ENCODE measurements around the gene SMPDL3A. TPM values are rescaled to one million over a fixed set of nuclear protein-coding genes. Genes with fewer than 3 reads are reported as not detected.

The SMPDL3A gene
- total RNA-seq, 2 experiments from 2014 or later, result 0.14 TPM; not detected in 1

- ATAC-seq (no peak), DNase-seq (no peak)
- TF ChIP-seq, protein P1, sequence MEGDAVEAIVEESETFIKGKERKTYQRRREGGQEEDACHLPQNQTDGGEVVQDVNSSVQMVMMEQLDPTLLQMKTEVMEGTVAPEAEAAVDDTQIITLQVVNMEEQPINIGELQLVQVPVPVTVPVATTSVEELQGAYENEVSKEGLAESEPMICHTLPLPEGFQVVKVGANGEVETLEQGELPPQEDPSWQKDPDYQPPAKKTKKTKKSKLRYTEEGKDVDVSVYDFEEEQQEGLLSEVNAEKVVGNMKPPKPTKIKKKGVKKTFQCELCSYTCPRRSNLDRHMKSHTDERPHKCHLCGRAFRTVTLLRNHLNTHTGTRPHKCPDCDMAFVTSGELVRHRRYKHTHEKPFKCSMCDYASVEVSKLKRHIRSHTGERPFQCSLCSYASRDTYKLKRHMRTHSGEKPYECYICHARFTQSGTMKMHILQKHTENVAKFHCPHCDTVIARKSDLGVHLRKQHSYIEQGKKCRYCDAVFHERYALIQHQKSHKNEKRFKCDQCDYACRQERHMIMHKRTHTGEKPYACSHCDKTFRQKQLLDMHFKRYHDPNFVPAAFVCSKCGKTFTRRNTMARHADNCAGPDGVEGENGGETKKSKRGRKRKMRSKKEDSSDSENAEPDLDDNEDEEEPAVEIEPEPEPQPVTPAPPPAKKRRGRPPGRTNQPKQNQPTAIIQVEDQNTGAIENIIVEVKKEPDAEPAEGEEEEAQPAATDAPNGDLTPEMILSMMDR (IDR thresholded peaks at IDR 0.05), result no peak
- no peaks in the 10 kb centered on the region for H3K36me3 Mint-ChIP-seq (ENCODE audit: low read depth)
- intact Hi-C loops (cut with micrococcal nuclease), result no loop called here
- CTCF ChIA-PET, result no interaction called here
- no peaks in the 10 kb centered on the region for H3K27me3 Mint-ChIP-seq
- H3K27ac Mint-ChIP-seq, result no peak overlapping the region
- peaks cover 39% of the 10 kb centered on the region for H3K4me1 Mint-ChIP-seq (ENCODE audit: low read depth)
- no peak overlapping the region for H3K4me3 Mint-ChIP-seq
- H3K9me3 Mint-ChIP-seq, result peaks cover 1% of the 10 kb centered on the region
- POLR2A ChIA-PET, result no interaction called here
These were observed 36.6 kb upstream of the SMPDL3A start for GRCh38 chr6:122752459-122752858.

- TF ChIP-seq, protein P1 (IDR thresholded peaks at IDR 0.05), result no peak
- H3K27ac Mint-ChIP-seq, result no peak overlapping the region
- H3K9me3 Mint-ChIP-seq, result peaks cover 1% of the 10 kb centered on the region
- ChIA-PET CTCF (no interaction called here), POLR2A (interaction anchor here (0.9 kb wide), 1 partner anchor 22 kb away, joined by 5 read pairs; no protein-coding TSS in a partner anchor)
- no peaks in the 10 kb centered on the region for H3K27me3 Mint-ChIP-seq
- peaks cover 39% of the 10 kb centered on the region for H3K4me1 Mint-ChIP-seq (ENCODE audit: low read depth)
- ATAC-seq (no peak), DNase-seq (no peak)
- intact Hi-C loops (cut with micrococcal nuclease), result no loop called here
- H3K4me3 Mint-ChIP-seq, result no peak overlapping the region
- H3K36me3 Mint-ChIP-seq (ENCODE audit: low read depth), result no peaks in the 10 kb centered on the region
These were observed 35.9 kb upstream of the SMPDL3A start for GRCh38 chr6:122753000-122753687.

GRCh38 chr6:122753688-122754056 is 35.4 kb upstream of the SMPDL3A start:
- H3K9me3 Mint-ChIP-seq, result peaks cover 1% of the 10 kb centered on the region
- no peaks in the 10 kb centered on the region for H3K27me3 Mint-ChIP-seq
- CTCF ChIA-PET, result no interaction called here
- H3K4me3 Mint-ChIP-seq, result no peak overlapping the region
- H3K27ac Mint-ChIP-seq, result no peak overlapping the region
- no peak for ATAC-seq
- H3K4me1 Mint-ChIP-seq (ENCODE audit: low read depth), result peaks cover 39% of the 10 kb centered on the region
- TF ChIP-seq, protein P1 (IDR thresholded peaks at IDR 0.05), result no peak
- POLR2A ChIA-PET, result interaction anchor here (0.9 kb wide), 1 partner anchor 21 kb away, joined by 5 read pairs; no protein-coding TSS in a partner anchor
- no peak for DNase-seq
- no peaks in the 10 kb centered on the region for H3K36me3 Mint-ChIP-seq (ENCODE audit: low read depth)
- intact Hi-C loops (cut with micrococcal nuclease), result no loop called here

- CTCF ChIA-PET, result no interaction called here
- H3K27ac Mint-ChIP-seq, result no peak overlapping the region
- no peaks in the 10 kb centered on the region for H3K36me3 Mint-ChIP-seq (ENCODE audit: low read depth)
- no peak overlapping the region for H3K4me3 Mint-ChIP-seq
- ATAC-seq (no peak), DNase-seq (no peak)
- intact Hi-C loops (cut with micrococcal nuclease), result no loop called here
- POLR2A ChIA-PET, result interaction anchor here (0.9 kb wide), 1 partner anchor 21 kb away, joined by 5 read pairs; no protein-coding TSS in a partner anchor
- TF ChIP-seq, protein P1 (IDR thresholded peaks at IDR 0.05), result no peak
- H3K4me1 Mint-ChIP-seq (ENCODE audit: low read depth), result peaks cover 44% of the 10 kb centered on the region
- no peaks in the 10 kb centered on the region for H3K27me3 Mint-ChIP-seq
- H3K9me3 Mint-ChIP-seq, result peaks cover 1% of the 10 kb centered on the region
These were observed 34.8 kb upstream of the SMPDL3A start for GRCh38 chr6:122754191-122754731.

GRCh38 chr6:122755901-122756300 is 33.2 kb upstream of the SMPDL3A start:
- Mint-ChIP-seq H3K27ac (no peak overlapping the region), H3K36me3 (ENCODE audit: low read depth) (no peaks in the 10 kb centered on the region), H3K9me3 (no peaks in the 10 kb centered on the region), H3K4me3 (no peak overlapping the region), H3K27me3 (peaks cover 2% of the 10 kb centered on the region), H3K4me1 (ENCODE audit: low read depth) (peaks cover 36% of the 10 kb centered on the region)
- ChIA-PET CTCF (no interaction called here), POLR2A (no interaction called here)
- TF ChIP-seq, protein P1 (IDR thresholded peaks at IDR 0.05), result no peak
- DNase-seq, result no peak
- no peak for ATAC-seq
- intact Hi-C loops (cut with micrococcal nuclease), result no loop called here
